Measurements from ENCODE around the gene PLOD3.

- TF ChIP-seq CTCF (IDR thresholded peaks at IDR 0.05) (no peak), EZH2 (IDR thresholded peaks at IDR 0.05; ENCODE audit: borderline replicate concordance, insufficient read depth, low read depth, low read length, poor library complexity, severe bottlenecking) (no peak)
Observed at GRCh38 chr7:101218236-101219125, 1.1 kb upstream of the PLOD3 start.

Measured in B cell (primary cell).